NK-92 treated with Interleukin-12 subunit alpha and Interleukin-12 subunit beta, amount 100 ng/mL, for 24 hours (cell line): ENCODE data around the gene NAA20.

Experiments
- DNase-seq: peaks from one replicate; lab custom pipeline; 2025; lab: John Stamatoyannopoulos, UW

NAA20 gene

GRCh38 chr20:20017001-20017843 lies at the start of gene NAA20:
Gene NAA20 (plus strand): TSS chr20:20017362. CDS start chr20:20017397, 35 bp downstream.
- peak; percentile 85 for DNase-seq

GRCh38 chr20:19967445-19967844 lies 49.7 kb upstream of the NAA20 start:
- no peak for DNase-seq

- no peak for DNase-seq
Measured at GRCh38 chr20:19968028-19968427, 49.1 kb upstream of the NAA20 start.

GRCh38 chr20:19968466-19969073 lies 48.6 kb upstream of the NAA20 start:
- DNase-seq, result no peak

GRCh38 chr20:19969106-19969505 lies 48.1 kb upstream of the NAA20 start:
- DNase-seq, result no peak

- DNase-seq, result no peak
Measured at GRCh38 chr20:19969507-19970255, 47.5 kb upstream of the NAA20 start.

GRCh38 chr20:19970256-19970765 lies 46.9 kb upstream of the NAA20 start:
- no peak for DNase-seq

GRCh38 chr20:19971116-19971515 lies 46.0 kb upstream of the NAA20 start:
- no peak for DNase-seq

GRCh38 chr20:19973961-19974629 lies 43.1 kb upstream of the NAA20 start:
- DNase-seq, result no peak

- no peak for DNase-seq
Measured at GRCh38 chr20:19974630-19975435, 42.3 kb upstream of the NAA20 start.

GRCh38 chr20:19975436-19975799 lies 41.7 kb upstream of the NAA20 start:
- no peak for DNase-seq

- no peak for DNase-seq
Measured at GRCh38 chr20:19975901-19976300, 41.3 kb upstream of the NAA20 start.

GRCh38 chr20:19976595-19977372 lies 40.4 kb upstream of the NAA20 start:
- no peak for DNase-seq

- DNase-seq, result no peak
Measured at GRCh38 chr20:19977373-19977770, 39.8 kb upstream of the NAA20 start.

GRCh38 chr20:19978511-19979210 lies 38.5 kb upstream of the NAA20 start:
- no peak for DNase-seq

GRCh38 chr20:19981031-19981451 lies 36.1 kb upstream of the NAA20 start:
- no peak for DNase-seq

GRCh38 chr20:19986419-19986818 lies 30.7 kb upstream of the NAA20 start:
- DNase-seq, result no peak

- DNase-seq, result no peak
Measured at GRCh38 chr20:19987046-19987445, 30.1 kb upstream of the NAA20 start.

- no peak for DNase-seq
Measured at GRCh38 chr20:19990850-19991249, 26.3 kb upstream of the NAA20 start.

- DNase-seq, result no peak
Measured at GRCh38 chr20:19991308-19991707, 25.9 kb upstream of the NAA20 start.
